ENCODE data around the gene NDUFA3. TPM values are rescaled to one million over a fixed set of nuclear protein-coding genes. Genes with fewer than 3 reads are reported as not detected.

Gene NDUFA3
- total and polyA plus RNA-seq, 2 of the 13 experiments (the other 11 are each of a cell fraction or from before 2014, with no cell fraction given): 31.6 to 75.4 TPM

DNA sequence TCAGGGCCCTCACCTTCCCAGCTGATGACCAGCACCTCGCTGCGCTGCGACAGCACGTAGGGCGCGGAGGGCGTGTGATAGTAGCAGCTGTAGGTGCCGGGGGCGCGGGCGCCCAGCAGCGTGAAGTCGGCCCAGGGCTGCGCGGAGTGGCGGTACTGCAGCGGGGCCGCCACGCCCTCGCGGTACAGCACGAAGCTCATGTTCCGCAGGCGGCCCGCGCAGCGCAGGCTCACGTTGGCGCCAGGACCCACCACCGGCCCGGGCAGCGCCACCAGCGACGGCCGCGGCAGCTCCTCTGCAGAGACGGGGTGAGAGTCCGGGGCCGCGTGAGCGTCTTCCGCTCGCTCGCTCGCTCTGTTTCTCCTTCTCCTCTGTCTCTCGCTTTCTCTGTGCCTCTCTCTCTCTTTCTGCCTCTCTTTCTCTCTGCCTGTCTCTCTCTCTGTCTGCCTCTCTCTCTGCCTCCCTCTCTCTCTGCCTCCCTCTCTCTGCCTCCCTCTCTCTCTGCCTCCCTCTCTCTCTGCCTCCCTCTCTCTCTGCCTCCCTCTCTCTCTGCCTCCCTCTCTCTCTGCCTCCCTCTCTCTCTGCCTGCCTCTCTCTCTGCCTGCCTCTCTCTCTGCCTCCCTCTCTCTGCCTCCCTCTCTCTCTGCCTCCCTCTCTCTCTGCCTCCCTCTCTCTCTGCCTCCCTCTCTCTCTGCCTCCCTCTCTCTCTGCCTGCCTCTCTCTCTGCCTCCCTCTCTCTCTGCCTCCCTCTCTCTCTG, 6.6 kb upstream of the NDUFA3 start (continued):
- TF ChIP-seq, protein P1, sequence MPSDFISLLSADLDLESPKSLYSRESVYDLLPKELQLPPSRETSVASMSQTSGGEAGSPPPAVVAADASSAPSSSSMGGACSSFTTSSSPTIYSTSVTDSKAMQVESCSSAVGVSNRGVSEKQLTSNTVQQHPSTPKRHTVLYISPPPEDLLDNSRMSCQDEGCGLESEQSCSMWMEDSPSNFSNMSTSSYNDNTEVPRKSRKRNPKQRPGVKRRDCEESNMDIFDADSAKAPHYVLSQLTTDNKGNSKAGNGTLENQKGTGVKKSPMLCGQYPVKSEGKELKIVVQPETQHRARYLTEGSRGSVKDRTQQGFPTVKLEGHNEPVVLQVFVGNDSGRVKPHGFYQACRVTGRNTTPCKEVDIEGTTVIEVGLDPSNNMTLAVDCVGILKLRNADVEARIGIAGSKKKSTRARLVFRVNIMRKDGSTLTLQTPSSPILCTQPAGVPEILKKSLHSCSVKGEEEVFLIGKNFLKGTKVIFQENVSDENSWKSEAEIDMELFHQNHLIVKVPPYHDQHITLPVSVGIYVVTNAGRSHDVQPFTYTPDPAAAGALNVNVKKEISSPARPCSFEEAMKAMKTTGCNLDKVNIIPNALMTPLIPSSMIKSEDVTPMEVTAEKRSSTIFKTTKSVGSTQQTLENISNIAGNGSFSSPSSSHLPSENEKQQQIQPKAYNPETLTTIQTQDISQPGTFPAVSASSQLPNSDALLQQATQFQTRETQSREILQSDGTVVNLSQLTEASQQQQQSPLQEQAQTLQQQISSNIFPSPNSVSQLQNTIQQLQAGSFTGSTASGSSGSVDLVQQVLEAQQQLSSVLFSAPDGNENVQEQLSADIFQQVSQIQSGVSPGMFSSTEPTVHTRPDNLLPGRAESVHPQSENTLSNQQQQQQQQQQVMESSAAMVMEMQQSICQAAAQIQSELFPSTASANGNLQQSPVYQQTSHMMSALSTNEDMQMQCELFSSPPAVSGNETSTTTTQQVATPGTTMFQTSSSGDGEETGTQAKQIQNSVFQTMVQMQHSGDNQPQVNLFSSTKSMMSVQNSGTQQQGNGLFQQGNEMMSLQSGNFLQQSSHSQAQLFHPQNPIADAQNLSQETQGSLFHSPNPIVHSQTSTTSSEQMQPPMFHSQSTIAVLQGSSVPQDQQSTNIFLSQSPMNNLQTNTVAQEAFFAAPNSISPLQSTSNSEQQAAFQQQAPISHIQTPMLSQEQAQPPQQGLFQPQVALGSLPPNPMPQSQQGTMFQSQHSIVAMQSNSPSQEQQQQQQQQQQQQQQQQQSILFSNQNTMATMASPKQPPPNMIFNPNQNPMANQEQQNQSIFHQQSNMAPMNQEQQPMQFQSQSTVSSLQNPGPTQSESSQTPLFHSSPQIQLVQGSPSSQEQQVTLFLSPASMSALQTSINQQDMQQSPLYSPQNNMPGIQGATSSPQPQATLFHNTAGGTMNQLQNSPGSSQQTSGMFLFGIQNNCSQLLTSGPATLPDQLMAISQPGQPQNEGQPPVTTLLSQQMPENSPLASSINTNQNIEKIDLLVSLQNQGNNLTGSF (CRISPR knock-in tag; IDR thresholded peaks at IDR 0.05): peak; percentile 79; the same call in 1 of the 2 replicates
- TF ChIP-seq, protein P2, sequence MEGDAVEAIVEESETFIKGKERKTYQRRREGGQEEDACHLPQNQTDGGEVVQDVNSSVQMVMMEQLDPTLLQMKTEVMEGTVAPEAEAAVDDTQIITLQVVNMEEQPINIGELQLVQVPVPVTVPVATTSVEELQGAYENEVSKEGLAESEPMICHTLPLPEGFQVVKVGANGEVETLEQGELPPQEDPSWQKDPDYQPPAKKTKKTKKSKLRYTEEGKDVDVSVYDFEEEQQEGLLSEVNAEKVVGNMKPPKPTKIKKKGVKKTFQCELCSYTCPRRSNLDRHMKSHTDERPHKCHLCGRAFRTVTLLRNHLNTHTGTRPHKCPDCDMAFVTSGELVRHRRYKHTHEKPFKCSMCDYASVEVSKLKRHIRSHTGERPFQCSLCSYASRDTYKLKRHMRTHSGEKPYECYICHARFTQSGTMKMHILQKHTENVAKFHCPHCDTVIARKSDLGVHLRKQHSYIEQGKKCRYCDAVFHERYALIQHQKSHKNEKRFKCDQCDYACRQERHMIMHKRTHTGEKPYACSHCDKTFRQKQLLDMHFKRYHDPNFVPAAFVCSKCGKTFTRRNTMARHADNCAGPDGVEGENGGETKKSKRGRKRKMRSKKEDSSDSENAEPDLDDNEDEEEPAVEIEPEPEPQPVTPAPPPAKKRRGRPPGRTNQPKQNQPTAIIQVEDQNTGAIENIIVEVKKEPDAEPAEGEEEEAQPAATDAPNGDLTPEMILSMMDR (CRISPR knock-in tag; IDR thresholded peaks at IDR 0.05): peak; percentile 41; the same call in 1 of the 2 replicates
- TF ChIP-seq ZNF333 (CRISPR knock-in tag; IDR thresholded peaks at IDR 0.05; ENCODE audit: borderline replicate concordance): peak; percentile 52; the same call in 1 of the 2 replicates
- peak; percentile 58; the same call in 1 of the 2 replicates for TF ChIP-seq GABPB1 (CRISPR knock-in tag; IDR thresholded peaks at IDR 0.05)
- TF ChIP-seq ZFP36L1 (CRISPR knock-in tag; IDR thresholded peaks at IDR 0.05): 0 out of 2 replicates have a peak, but pooled peaks have one; percentile 49
- TF ChIP-seq REXO4 (CRISPR knock-in tag; IDR thresholded peaks at IDR 0.05; ENCODE audit: borderline replicate concordance): peak; percentile 68; the same call in 1 of the 2 replicates
- TF ChIP-seq SALL1 (CRISPR knock-in tag; IDR thresholded peaks at IDR 0.05): peak; percentile 71
- 0 out of 2 replicates have a peak, but pooled peaks have one; percentile 43 for TF ChIP-seq ZNF792 (CRISPR knock-in tag; IDR thresholded peaks at IDR 0.05)
- TF ChIP-seq ZZZ3 (CRISPR knock-in tag; IDR thresholded peaks at IDR 0.05; ENCODE audit: borderline replicate concordance): 0 out of 2 replicates have a peak, but pooled peaks have one; percentile 54
- TF ChIP-seq TEAD2 (CRISPR knock-in tag; IDR thresholded peaks at IDR 0.05): peak; percentile 88; the same call in 1 of the 2 replicates
- peak; percentile 90; the same call in 1 of the 2 replicates for TF ChIP-seq CENPT (CRISPR knock-in tag; IDR thresholded peaks at IDR 0.05; ENCODE audit: low read depth)
- 0 out of 2 replicates have a peak, but pooled peaks have one; percentile 24 for TF ChIP-seq CBFB (CRISPR knock-in tag; IDR thresholded peaks at IDR 0.05)
- TF ChIP-seq, protein P3, sequence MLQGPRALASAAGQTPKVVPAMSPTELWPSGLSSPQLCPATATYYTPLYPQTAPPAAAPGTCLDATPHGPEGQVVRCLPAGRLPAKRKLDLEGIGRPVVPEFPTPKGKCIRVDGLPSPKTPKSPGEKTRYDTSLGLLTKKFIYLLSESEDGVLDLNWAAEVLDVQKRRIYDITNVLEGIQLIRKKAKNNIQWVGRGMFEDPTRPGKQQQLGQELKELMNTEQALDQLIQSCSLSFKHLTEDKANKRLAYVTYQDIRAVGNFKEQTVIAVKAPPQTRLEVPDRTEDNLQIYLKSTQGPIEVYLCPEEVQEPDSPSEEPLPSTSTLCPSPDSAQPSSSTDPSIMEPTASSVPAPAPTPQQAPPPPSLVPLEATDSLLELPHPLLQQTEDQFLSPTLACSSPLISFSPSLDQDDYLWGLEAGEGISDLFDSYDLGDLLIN (CRISPR knock-in tag; IDR thresholded peaks at IDR 0.05; ENCODE audit: borderline replicate concordance): peak; percentile 79; the same call in 1 of the 2 replicates
- TF ChIP-seq PITX1 (CRISPR knock-in tag; IDR thresholded peaks at IDR 0.05): peak; percentile 33; the same call in 1 of the 2 replicates
- 0 out of 2 replicates have a peak, but pooled peaks have one; percentile 34 for TF ChIP-seq REPIN1 (CRISPR knock-in tag; IDR thresholded peaks at IDR 0.05; ENCODE audit: borderline replicate concordance, low read depth)
- TF ChIP-seq KDM5B (CRISPR knock-in tag; IDR thresholded peaks at IDR 0.05; ENCODE audit: borderline replicate concordance): peak; percentile 66
- TF ChIP-seq, protein P4, sequence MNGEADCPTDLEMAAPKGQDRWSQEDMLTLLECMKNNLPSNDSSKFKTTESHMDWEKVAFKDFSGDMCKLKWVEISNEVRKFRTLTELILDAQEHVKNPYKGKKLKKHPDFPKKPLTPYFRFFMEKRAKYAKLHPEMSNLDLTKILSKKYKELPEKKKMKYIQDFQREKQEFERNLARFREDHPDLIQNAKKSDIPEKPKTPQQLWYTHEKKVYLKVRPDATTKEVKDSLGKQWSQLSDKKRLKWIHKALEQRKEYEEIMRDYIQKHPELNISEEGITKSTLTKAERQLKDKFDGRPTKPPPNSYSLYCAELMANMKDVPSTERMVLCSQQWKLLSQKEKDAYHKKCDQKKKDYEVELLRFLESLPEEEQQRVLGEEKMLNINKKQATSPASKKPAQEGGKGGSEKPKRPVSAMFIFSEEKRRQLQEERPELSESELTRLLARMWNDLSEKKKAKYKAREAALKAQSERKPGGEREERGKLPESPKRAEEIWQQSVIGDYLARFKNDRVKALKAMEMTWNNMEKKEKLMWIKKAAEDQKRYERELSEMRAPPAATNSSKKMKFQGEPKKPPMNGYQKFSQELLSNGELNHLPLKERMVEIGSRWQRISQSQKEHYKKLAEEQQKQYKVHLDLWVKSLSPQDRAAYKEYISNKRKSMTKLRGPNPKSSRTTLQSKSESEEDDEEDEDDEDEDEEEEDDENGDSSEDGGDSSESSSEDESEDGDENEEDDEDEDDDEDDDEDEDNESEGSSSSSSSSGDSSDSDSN (CRISPR knock-in tag; IDR thresholded peaks at IDR 0.05): peak; percentile 86; the same call in 1 of the 2 replicates
